A549 treated with Mapracorat at 1 μM for 4 hours (cell line): ENCODE measurements around the gene RSPO4. TPM values are rescaled to one million over a fixed set of nuclear protein-coding genes. Genes with fewer than 3 reads are reported as not detected.

Experiments
- total RNA-seq: library from RNA; stranded (reverse); fragments of 200-300 nt; extraction: Qiagen RNA extraction; gene quantifications from 5 replicates; pipeline ENCODE4 v1.2.3, GENCODE V29; 2022

Gene RSPO4
- not detected in 5 replicates for total RNA-seq

DNA sequence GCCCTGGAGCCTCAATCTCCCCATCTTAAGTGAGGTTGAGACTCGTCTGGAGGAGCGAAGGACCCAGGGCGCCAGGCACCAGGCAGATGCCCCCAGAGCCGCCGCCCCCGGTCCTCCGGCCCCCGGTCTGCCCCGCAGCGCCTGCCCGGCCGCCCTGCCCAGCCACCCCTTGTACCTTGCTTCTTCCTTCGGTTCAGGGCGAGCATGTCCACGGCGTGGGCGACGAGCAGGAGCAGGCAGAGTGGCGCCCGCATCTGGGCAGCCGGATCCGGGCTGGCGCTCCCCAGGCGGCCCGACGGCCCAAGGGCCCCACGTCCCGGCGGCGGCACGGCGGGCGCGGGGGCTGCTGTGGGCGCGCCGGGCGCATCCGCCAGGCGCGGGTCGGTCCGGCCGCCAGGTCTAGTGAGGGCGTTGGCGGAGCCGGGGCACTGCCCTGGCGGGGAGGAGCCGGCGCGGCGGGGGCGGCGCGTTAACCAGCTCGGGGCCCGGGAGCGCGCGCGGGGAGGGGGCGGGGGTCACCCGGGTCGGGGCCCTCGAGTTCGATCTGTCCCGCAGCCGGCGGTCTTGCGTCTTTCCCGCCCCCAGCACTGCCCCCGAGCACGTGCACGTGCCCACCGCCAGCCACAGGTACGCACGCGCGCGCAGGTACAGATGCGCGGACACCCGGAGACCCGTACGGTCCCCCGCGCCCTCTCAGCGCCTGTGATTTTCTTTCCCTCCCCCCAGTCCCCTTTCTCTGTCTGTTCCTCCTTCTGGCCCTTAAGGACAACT, at the start of gene RSPO4:
TSS of gene RSPO4 (minus strand) at position 401 of the 771 bp plus-strand sequence. CDS start at position 254, 147 bp downstream.

DNA sequence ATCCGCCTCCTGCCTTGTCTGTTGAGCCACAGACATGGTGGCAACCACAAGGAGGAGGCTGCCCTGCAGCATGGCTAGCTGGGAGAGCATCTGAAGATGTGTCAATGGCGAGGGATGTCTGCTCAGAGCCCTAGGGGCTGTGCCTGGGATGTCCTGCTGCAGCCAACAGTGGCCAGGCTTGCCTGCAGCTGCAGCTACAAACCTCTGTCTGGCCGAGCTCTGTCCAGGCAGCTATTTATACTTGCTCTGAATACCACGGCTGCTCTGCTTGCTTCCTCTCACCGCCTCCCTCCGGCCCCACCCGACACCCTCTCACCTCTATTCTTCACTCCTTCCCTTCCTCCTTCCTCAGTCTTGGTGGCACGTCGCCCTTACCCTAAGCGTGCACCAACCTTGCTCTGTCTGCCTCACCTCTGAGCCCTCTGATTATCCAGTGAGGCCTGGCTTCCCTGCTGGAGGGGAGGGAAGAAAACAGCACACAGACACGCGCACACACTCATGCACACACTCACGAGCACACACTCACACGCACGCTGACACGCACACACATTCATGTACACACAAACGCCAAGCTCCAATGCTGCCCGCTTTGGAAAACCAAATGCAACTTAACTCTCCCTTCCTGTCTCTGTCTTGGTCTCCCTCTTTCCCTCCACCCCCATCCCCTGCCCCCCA, 85.8 kb downstream of the RSPO4 start, which contains the start of gene ANGPT4:
TSS of gene ANGPT4 (minus strand) at position 210 of the 675 bp plus-strand sequence. CDS start at position 90, 120 bp downstream.

Other genes starting within 250 kb of the RSPO4 start
- gene SLC52A3, start 233.8 kb downstream of the RSPO4 start, total RNA-seq: 0.32 to 0.57 TPM (median 0.48 TPM) in 5 replicates
- gene FAM110A, start 168.6 kb downstream of the RSPO4 start, total RNA-seq: 5.3 to 11.3 TPM (median 10.3 TPM) in 5 replicates
- gene ANGPT4, start 86.0 kb downstream of the RSPO4 start, total RNA-seq: 0.03 to 0.05 TPM (median 0.03 TPM) in 3 of 5 replicates, not detected in the others
- gene PSMF1, start 116.3 kb upstream of the RSPO4 start, total RNA-seq: 205 to 221 TPM (median 209 TPM) in 5 replicates
- gene TMEM74B, start 182.7 kb upstream of the RSPO4 start, total RNA-seq: 3.0 to 5.0 TPM (median 4.7 TPM) in 5 replicates
- gene C20orf202, start 201.1 kb upstream of the RSPO4 start, total RNA-seq: 0.22 TPM in 1 of 5 replicates, not detected in the others
- gene RAD21L1, start 223.7 kb upstream of the RSPO4 start, total RNA-seq: not detected in 5 replicates